ENCODE data around the gene DCP1B. TPM values are rescaled to one million over a fixed set of nuclear protein-coding genes. Genes with fewer than 3 reads are reported as not detected.

DCP1B gene
- total and polyA plus RNA-seq, 12 donors, result 1.1 to 4.9 (median 2.0) TPM

DNA sequence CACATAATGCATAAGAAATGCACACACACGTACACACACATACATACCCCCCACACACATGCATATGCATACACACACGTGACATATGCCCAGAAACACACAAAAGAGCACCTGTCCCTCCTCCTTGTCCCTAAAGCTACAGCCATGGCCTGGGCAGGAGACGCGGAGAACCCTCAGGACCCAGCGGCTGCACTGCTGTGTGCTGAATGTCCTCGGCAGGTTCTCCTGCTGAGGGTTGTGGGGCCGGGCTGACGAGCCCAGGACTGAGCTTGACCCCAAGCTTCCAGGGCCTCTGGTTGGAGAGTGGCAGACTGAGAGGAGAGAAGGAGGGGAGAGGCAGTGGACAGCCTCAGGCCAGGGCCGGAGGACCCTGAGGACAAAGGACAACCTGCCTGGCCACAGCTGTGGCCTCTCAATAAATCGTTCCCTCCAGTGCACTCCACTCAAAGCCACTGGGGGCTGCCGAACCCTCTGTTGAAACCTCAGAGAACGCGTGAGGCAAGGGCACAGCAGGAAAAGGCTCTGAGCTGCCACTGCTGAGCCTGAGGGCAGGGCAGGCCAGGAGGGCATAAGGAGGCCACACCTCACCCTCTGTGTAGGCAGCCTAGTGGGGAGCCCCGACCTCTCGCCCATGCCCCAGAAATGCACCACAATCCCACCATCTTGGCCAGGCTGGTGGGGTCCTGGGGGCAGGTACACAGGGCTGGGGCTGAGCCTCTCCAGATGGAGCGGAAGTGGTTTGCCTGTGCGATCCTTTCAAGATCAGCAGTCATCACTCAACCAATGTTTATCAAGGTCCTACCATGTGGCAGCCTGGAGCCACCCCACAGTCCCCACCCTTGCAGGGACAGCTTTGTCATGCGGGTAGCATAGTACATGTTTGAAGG is 88.9 kb downstream of the DCP1B start:
- 82 to 83% methylated on average over 18 of the region's 18 CpGs for WGBS, 2 donors
- intact Hi-C loops (cut with DNase I), result loop anchor here in 1 of 10 donors (5.0 kb wide), 1 partner anchor 88 kb away; no protein-coding TSS in a partner anchor
- peak in 1 of 8 donors; percentile 8 for ATAC-seq

DNA sequence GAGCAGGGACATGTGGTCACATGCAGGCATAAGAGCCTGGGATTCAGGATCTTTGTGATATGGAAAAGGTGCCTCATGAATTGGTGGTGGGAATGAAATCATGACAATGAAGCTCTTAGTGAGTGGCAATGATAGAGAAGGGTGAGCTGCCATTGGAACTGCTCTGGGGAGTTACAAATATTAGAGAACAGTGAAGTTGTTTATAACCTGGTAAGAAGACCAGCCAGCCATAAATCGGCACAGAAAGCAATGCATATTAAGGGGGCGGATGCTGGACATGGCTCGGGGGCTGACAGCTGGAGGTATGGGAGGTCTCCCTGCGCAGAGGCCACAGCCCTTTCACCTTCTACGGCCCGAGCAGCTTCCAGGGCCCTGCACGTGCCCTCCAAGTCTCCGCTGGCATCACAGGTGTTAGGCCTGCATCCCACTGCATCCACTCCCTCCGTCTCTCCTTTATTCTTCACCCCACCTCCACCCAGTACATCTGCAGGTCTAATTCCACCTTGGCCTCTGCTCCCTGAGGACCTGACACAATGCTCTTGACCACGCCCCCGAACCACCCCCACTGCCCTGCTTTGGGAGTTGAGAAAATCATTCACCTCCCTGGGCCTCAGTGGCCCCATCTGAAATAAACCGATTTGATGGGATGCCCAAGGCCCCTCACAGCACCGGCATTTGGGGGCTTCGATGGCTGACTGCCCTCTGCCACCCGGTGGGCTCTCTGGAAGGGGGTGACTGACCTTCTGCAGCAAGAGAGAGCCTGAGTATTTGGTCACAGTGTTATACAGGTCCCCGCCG is 89.9 kb downstream of the DCP1B start:
- 86 to 89% methylated on average over 17 of the region's 17 CpGs for WGBS, 2 donors
- H3K9me3 ChIP-seq, result no peaks in the 10 kb centered on the region
- peaks cover 5 to 20% (median 15%) of the 10 kb centered on the region in 9 donors for H3K4me1 ChIP-seq
- peaks cover 0 to 12% (median 0%) of the 10 kb centered on the region in 7 donors for H3K27me3 ChIP-seq
- DNase-seq (no peak), ATAC-seq (no peak)
- H3K4me3 ChIP-seq, result no peak overlapping the region
- TF ChIP-seq, protein P1, sequence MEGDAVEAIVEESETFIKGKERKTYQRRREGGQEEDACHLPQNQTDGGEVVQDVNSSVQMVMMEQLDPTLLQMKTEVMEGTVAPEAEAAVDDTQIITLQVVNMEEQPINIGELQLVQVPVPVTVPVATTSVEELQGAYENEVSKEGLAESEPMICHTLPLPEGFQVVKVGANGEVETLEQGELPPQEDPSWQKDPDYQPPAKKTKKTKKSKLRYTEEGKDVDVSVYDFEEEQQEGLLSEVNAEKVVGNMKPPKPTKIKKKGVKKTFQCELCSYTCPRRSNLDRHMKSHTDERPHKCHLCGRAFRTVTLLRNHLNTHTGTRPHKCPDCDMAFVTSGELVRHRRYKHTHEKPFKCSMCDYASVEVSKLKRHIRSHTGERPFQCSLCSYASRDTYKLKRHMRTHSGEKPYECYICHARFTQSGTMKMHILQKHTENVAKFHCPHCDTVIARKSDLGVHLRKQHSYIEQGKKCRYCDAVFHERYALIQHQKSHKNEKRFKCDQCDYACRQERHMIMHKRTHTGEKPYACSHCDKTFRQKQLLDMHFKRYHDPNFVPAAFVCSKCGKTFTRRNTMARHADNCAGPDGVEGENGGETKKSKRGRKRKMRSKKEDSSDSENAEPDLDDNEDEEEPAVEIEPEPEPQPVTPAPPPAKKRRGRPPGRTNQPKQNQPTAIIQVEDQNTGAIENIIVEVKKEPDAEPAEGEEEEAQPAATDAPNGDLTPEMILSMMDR (IDR thresholded peaks at IDR 0.05), result no peak
- intact Hi-C loops (cut with DNase I), result loop anchor here in 1 of 10 donors (5.0 kb wide), 1 partner anchor 82 kb away; no protein-coding TSS in a partner anchor
- no peaks in the 10 kb centered on the region for H3K36me3 ChIP-seq
- H3K27ac ChIP-seq, result no peak overlapping the region

More for the DNA sequence above, 88.9 kb downstream of the DCP1B start:
- H3K27me3 ChIP-seq, result peaks cover 0 to 4% (median 0%) of the 10 kb centered on the region in 7 donors
- TF ChIP-seq, protein P1 (IDR thresholded peaks at IDR 0.05), result no peak
- H3K4me1 ChIP-seq, result peaks cover 5 to 21% (median 15%) of the 10 kb centered on the region in 9 donors
- H3K4me3 ChIP-seq, result no peak overlapping the region
- no peaks in the 10 kb centered on the region for H3K9me3 ChIP-seq
- no peak for DNase-seq
- no peaks in the 10 kb centered on the region for H3K36me3 ChIP-seq
- no peak overlapping the region for H3K27ac ChIP-seq

DNA sequence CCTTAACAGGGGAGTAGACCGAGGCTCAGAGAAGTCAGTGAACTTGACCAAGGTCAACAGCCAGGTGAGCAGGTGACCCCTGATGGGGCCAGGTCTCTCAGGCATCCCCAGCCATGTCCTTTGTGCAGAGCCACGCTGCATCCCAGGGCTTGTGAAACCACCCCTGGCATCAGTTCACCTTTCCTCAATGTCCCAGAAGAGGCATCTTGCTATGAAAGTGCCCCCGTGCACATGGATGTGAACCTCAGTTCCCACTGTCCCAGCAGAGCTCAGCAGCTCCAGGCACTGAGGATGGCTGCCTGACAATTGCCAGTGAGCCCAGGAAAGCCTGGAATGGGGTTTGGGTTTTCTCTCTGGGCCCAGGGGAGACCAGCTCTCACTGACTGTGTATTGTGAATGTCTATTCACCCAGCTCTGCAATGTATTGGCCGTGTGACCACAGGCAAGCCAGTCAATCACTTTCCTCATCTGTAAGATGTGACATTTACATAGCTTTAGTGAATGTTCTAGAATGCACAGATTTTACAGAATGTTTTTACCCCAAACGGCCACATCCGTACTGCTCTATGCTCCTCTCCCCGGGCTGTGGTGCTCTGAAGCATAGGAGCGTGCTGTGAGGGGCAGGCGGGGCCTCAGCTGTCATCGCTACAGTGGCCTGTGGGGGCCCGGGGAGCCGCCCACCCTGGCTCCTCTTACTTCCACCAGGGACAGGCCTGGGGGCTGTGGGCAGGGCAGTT is 90.7 kb downstream of the DCP1B start:
- ATAC-seq, result no peak
- TF ChIP-seq, protein P1 (IDR thresholded peaks at IDR 0.05), result no peak
- Histone ChIP-seq H3K36me3 (no peaks in the 10 kb centered on the region), H3K4me3 (no peak overlapping the region), H3K4me1 (peaks cover 5 to 20% (median 13%) of the 10 kb centered on the region in 9 donors), H3K27me3 (peaks cover 0 to 12% (median 0%) of the 10 kb centered on the region in 7 donors), H3K9me3 (no peaks in the 10 kb centered on the region), H3K27ac (no peak overlapping the region)
- intact Hi-C loops (cut with DNase I), result loop anchor here in 1 of 10 donors (5.0 kb wide), 1 partner anchor 81 kb away; no protein-coding TSS in a partner anchor
- DNase-seq, result no peak
- 72 to 79% methylated on average over 12 of the region's 12 CpGs for WGBS, 2 donors

Data from heart right ventricle (tissue), 16 donors.